Kasumi-1 (cell line): ENCODE results near the gene IL36RN.
A peak's percentile ranks its signal among the peaks of the same experiment; 100 is the strongest.

ENCODE experiments used
- DNase-seq, 2 experiments: peaks; one replicate each; lab custom pipeline; 2025; lab: John Stamatoyannopoulos, UW

Gene IL36RN

DNA sequence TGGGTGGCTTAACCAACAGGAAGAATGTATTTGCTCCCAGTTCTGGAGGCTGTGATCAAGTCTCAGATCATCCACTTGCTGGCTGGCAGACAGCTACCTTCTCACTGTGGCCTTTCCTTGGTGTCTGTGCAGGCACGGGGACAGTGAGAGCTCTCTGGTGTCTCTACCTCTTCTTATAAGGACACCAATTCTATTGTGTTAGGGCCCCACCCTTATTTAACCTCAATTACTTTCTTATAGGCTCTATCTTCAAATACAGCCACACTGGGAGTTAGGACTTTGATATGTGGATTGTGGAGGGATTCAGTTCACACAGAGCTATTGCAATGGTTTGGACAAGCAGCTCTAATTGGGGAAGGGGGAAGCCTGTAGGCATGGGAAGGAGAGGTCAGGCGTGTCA lies 43.1 kb downstream of the IL36RN start:
- DNase-seq = no peak

DNA sequence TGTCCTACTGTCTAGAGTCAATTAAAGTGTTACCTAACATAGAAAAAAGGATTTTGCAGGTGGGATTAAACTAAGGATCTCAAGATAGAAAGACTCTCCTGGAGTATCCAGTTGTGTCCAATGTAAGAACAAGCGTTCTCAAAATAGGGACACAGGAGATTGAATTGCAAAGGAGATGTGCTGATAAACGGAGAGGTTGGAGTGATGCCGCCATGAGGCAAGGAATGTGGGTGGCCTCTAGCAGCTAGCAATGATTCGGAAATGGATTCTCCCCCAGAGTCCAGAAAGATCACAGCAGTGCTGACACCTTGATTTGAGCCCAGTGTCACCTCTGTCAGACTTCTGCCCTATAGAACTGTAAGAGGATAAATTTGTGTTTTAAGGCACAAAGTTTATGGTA lies 44.3 kb downstream of the IL36RN start:
- no peak for DNase-seq

DNA sequence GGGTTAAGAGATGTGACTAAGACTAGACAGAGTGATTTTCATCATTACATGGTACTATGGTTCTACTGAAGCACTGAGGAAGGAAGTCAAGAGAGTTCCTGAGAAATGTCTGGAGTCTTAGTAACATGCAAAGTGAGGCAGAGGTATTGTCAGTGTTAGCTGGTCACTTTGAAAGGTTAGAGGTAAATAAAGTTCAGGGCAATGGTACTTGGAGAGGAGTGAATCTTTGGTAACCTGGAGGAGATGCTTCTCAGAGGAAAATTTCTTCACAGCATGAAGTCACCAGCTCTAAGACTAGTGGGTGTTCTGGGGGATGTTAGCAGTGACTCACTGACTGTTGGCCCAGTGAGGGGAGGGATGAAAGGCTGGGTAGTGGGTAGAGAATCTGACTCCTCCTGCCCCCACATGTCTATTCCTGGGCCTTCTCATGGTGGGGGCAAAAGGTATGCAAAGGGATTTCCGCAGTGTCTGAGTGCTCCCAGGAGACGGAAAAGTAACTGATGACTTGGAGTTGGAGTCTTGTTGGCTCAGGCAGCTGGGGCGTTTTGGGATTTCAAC lies 45.1 kb downstream of the IL36RN start:
- DNase-seq = no peak

GRCh38 chr2:113105047-113105785 lies 46.2 kb downstream of the IL36RN start:
- DNase-seq = peak in 1 of 2 experiments; percentile 7

DNA sequence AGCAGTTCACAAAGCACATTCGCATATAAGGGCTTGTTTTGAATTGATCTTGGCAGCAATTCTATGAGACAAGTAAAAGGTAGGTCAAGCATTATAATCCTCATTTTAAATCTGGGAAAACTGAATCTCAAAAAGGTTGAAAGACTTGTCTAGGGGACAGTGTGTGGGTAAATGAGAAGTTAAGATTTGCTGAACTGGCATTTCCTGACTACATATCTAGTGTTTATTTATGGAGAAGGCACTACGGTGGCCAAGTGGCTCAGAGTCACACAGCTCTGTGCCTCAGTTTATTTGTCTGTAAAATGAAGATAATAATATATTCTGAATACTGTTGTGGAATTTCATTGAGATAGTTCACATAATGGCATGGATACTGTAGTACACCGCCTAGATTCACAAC lies 52.1 kb downstream of the IL36RN start:
- no peak for DNase-seq

- DNase-seq = no peak
Observed at GRCh38 chr2:113111823-113112287, 52.9 kb downstream of the IL36RN start.

DNA sequence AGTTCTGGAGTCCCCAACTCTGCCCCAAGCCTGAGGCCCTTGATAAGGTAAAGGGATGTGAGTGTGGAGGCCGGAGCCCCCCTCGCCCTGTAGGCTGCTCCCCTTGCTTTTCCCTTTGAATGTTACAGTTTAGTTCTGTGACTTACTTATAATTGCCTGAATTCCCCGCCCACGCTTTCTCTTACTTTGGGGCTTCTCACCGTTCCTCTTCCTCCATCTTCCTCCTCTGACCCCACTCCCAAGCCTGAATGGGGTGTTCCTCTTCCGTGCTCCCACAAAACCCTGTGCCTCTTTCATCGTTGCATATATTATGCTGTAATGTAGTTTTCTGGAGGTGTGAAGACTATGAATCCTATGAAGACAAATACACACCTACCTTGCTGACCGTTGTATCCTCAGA lies 53.4 kb downstream of the IL36RN start:
- no peak for DNase-seq

DNA sequence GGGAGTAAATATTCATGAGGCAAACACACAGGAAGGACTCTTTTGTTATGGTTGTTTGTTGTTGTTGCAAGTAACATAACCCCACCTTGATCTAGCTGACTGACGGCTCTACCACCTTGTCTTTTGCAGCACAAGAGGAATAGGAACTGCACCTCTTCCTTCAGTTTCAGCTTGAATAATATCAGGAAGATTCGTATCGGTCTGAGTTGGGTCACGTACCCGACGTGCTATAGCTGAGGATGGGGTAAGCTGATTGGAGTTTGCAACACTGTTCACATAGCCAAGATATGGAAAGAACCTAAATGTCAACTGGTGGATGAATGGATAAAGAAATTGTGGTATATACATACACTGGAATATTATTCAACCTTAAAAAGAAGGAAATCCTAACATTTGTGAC lies 53.9 kb downstream of the IL36RN start:
- DNase-seq = no peak

DNA sequence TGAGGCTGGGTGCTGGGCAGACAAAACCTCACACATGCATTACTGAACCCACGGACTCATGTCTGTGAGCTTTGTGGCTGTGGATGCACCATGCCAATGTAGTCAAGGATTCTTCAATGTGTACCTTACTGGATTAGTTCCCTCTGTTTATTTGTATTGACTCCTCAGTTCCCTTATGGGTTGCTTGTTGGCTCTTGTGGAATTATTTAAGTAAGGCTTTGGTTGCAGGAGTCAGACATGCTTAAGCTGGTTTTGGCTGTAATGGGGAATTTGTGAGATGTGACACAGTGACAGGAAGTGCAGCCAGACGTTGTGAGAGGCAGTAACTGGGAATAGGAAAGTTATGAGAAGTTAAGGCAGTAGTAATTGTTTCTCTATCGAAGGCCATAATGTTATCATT lies 54.8 kb downstream of the IL36RN start:
- DNase-seq = no peak
